Measurements from ENCODE around the gene MYMK. TPM values are rescaled to one million over a fixed set of nuclear protein-coding genes. Genes with fewer than 3 reads are reported as not detected.

Gene MYMK
- total RNA-seq, 4 donors from 2014 or later = not detected

- Histone ChIP-seq H3K4me1 (peaks cover 0 to 18% (median 9%) of the 10 kb centered on the region in 3 donors), H3K9me3 (no peaks in the 10 kb centered on the region), H3K27ac (no peak overlapping the region), H3K27me3 (peaks cover 29% of the 10 kb centered on the region), H3K4me3 (no peak overlapping the region), H3K36me3 (no peaks in the 10 kb centered on the region)
- TF ChIP-seq EP300 (IDR thresholded peaks at IDR 0.05) (no peak), POLR2A (IDR thresholded peaks at IDR 0.05) (no peak), POLR2AphosphoS5 (IDR thresholded peaks at IDR 0.05) (no peak), CTCF (IDR thresholded peaks at IDR 0.05) (no peak)
- 80 to 100% methylated on average over 1 of the region's 5 CpGs for WGBS, 2 donors (ENCODE audit: low coverage in 1 of 2)
- ATAC-seq = no peak
These were observed 6.6 kb downstream of the MYMK start for GRCh38 chr9:133518200-133518599.

- Histone ChIP-seq H3K9me3 (no peaks in the 10 kb centered on the region), H3K27me3 (peaks cover 29% of the 10 kb centered on the region), H3K36me3 (no peaks in the 10 kb centered on the region), H3K4me3 (no peak overlapping the region), H3K27ac (no peak overlapping the region), H3K4me1 (peaks cover 0 to 19% (median 9%) of the 10 kb centered on the region in 3 donors)
- WGBS, 2 donors (ENCODE audit: low coverage in 1 of 2) = 60% methylated on average over 1 of the region's 8 CpGs; no CpG with 5 or more reads in 1 of the 2 donors
- TF ChIP-seq CTCF (IDR thresholded peaks at IDR 0.05) (no peak), EP300 (IDR thresholded peaks at IDR 0.05) (no peak), POLR2A (IDR thresholded peaks at IDR 0.05) (no peak), POLR2AphosphoS5 (IDR thresholded peaks at IDR 0.05) (no peak)
- no peak for ATAC-seq
These were observed 7.0 kb downstream of the MYMK start for GRCh38 chr9:133517711-133518110.

- TF ChIP-seq POLR2AphosphoS5 (IDR thresholded peaks at IDR 0.05) (no peak), POLR2A (IDR thresholded peaks at IDR 0.05) (no peak), EP300 (IDR thresholded peaks at IDR 0.05) (no peak), CTCF (IDR thresholded peaks at IDR 0.05) (no peak)
- Histone ChIP-seq H3K27ac (no peak overlapping the region), H3K9me3 (no peaks in the 10 kb centered on the region), H3K27me3 (peaks cover 29% of the 10 kb centered on the region), H3K4me1 (peaks cover 0 to 19% (median 9%) of the 10 kb centered on the region in 3 donors), H3K4me3 (no peak overlapping the region), H3K36me3 (no peaks in the 10 kb centered on the region)
- 97 to 100% methylated on average over 1 to 4 of the region's 9 CpGs for WGBS, 2 donors (ENCODE audit: low coverage in 1 of 2)
- no peak for ATAC-seq
These were observed 7.8 kb downstream of the MYMK start for GRCh38 chr9:133516961-133517350.

- TF ChIP-seq POLR2AphosphoS5 (IDR thresholded peaks at IDR 0.05) = no peak
- no peak for TF ChIP-seq POLR2A (IDR thresholded peaks at IDR 0.05)
- TF ChIP-seq CTCF (IDR thresholded peaks at IDR 0.05) = no peak
- no peak for TF ChIP-seq EP300 (IDR thresholded peaks at IDR 0.05)
- no peak for ATAC-seq
- H3K27me3 ChIP-seq = peaks cover 29% of the 10 kb centered on the region
- H3K9me3 ChIP-seq = no peaks in the 10 kb centered on the region
- WGBS, 2 donors (ENCODE audit: low coverage in 1 of 2) = 100% methylated on average over 2 of the region's 11 CpGs; no CpG with 5 or more reads in 1 of the 2 donors
- no peaks in the 10 kb centered on the region for H3K36me3 ChIP-seq
- H3K27ac ChIP-seq = no peak overlapping the region
- H3K4me3 ChIP-seq = no peak overlapping the region
- peaks cover 0 to 19% (median 9%) of the 10 kb centered on the region in 3 donors for H3K4me1 ChIP-seq
These were observed 8.4 kb downstream of the MYMK start for GRCh38 chr9:133516256-133516960.
